Liver (tissue), 3 donors: ENCODE data around the gene TRIM32.

ENCODE experiments used
- ATF3 ChIP-seq: IDR thresholded peaks from 2 replicates; pipeline ENCODE4 v1.6.1; 2016; ENCODE audit warnings: antibody characterized with exemption
- RAD21 ChIP-seq, 2 donors: IDR thresholded peaks; 2 replicates each; pipeline ENCODE4 v1.6.1; 2016; ENCODE audit warnings: antibody characterized with exemption in 2 of 2, mild to moderate bottlenecking in 2 of 2
- RXRA ChIP-seq, 2 donors: IDR thresholded peaks; 2 replicates each; pipeline ENCODE4 v1.6.1; 2017 to 2018; ENCODE audit warnings: antibody characterized with exemption in 2 of 2, mild to moderate bottlenecking in 1 of 2
- TAF1 ChIP-seq: conservative IDR thresholded peaks from 2 replicates; pipeline ENCODE4 v1.6.1; 2016; ENCODE audit warnings: antibody characterized with exemption, mild to moderate bottlenecking
- ZBTB33 ChIP-seq: IDR thresholded peaks from 2 replicates; pipeline ENCODE4 v1.6.1; 2016; ENCODE audit warnings: antibody characterized with exemption
- TF ChIP-seq, protein P1 (sequence below): fragments of 150-350 bp; IDR thresholded peaks from 2 replicates; pipeline ENCODE4 v1.5.1; 2017; ENCODE audit warnings: improper control_type of control experiment, low read depth, low read length; ENCODE audit not compliant: missing input control
- TF ChIP-seq, protein P2 (sequence below): IDR thresholded peaks from 2 replicates; pipeline ENCODE4 v1.6.1; 2016; ENCODE audit warnings: antibody characterized with exemption
- TF ChIP-seq, protein P3 (sequence below): IDR thresholded peaks from 2 replicates; pipeline ENCODE4 v1.6.1; 2016; ENCODE audit warnings: antibody characterized with exemption, mild to moderate bottlenecking
- donor health status: healthy.
- donor health status: healthy.

DNA sequence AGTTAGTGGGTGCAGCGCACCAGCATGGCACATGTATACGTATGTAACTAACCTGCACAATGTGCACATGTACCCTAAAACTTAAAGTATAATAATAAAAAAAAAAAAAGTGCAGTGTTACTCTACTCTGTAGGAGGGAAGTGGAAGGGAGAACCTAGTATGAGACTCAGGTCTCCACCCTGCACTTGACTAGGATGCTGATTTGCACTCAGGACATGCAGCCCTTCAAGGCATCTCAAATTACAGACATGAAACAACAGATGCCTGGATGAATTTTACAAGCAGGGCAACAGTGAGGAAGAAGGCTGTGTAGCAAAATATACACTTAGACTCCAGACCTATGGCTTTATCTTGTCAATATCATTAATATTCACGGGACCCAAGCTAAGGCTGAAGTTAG lies 16.5 kb downstream of the TRIM32 start:
- TF ChIP-seq, protein P1, sequence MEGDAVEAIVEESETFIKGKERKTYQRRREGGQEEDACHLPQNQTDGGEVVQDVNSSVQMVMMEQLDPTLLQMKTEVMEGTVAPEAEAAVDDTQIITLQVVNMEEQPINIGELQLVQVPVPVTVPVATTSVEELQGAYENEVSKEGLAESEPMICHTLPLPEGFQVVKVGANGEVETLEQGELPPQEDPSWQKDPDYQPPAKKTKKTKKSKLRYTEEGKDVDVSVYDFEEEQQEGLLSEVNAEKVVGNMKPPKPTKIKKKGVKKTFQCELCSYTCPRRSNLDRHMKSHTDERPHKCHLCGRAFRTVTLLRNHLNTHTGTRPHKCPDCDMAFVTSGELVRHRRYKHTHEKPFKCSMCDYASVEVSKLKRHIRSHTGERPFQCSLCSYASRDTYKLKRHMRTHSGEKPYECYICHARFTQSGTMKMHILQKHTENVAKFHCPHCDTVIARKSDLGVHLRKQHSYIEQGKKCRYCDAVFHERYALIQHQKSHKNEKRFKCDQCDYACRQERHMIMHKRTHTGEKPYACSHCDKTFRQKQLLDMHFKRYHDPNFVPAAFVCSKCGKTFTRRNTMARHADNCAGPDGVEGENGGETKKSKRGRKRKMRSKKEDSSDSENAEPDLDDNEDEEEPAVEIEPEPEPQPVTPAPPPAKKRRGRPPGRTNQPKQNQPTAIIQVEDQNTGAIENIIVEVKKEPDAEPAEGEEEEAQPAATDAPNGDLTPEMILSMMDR = no peak
- no peak for TF ChIP-seq RXRA (IDR thresholded peaks at IDR 0.05)
- no peak for TF ChIP-seq ZBTB33
- no peak for TF ChIP-seq TAF1
- TF ChIP-seq, protein P2, sequence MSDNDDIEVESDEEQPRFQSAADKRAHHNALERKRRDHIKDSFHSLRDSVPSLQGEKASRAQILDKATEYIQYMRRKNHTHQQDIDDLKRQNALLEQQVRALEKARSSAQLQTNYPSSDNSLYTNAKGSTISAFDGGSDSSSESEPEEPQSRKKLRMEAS = no peak
- TF ChIP-seq RAD21 (IDR thresholded peaks at IDR 0.05) = no peak
- no peak for TF ChIP-seq ATF3
- TF ChIP-seq, protein P3, sequence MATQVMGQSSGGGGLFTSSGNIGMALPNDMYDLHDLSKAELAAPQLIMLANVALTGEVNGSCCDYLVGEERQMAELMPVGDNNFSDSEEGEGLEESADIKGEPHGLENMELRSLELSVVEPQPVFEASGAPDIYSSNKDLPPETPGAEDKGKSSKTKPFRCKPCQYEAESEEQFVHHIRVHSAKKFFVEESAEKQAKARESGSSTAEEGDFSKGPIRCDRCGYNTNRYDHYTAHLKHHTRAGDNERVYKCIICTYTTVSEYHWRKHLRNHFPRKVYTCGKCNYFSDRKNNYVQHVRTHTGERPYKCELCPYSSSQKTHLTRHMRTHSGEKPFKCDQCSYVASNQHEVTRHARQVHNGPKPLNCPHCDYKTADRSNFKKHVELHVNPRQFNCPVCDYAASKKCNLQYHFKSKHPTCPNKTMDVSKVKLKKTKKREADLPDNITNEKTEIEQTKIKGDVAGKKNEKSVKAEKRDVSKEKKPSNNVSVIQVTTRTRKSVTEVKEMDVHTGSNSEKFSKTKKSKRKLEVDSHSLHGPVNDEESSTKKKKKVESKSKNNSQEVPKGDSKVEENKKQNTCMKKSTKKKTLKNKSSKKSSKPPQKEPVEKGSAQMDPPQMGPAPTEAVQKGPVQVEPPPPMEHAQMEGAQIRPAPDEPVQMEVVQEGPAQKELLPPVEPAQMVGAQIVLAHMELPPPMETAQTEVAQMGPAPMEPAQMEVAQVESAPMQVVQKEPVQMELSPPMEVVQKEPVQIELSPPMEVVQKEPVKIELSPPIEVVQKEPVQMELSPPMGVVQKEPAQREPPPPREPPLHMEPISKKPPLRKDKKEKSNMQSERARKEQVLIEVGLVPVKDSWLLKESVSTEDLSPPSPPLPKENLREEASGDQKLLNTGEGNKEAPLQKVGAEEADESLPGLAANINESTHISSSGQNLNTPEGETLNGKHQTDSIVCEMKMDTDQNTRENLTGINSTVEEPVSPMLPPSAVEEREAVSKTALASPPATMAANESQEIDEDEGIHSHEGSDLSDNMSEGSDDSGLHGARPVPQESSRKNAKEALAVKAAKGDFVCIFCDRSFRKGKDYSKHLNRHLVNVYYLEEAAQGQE = no peak
